Germinal center (tissue), 1 donor: ENCODE data around the gene PRM1.
A peak's percentile ranks its signal among the peaks of the same experiment; 100 is the strongest.

Experiments used
- DNase-seq: peaks from one replicate; pipeline ENCODE4 v3.0.0; 2012; ENCODE audit warnings: mixed read lengths, low spot score

PRM1 gene

GRCh38 chr16:11280616-11281522 is at the start of gene PRM1:
Gene PRM1 (minus strand): TSS chr16:11281330. CDS start chr16:11281238, 92 bp downstream.
- no peak for DNase-seq

- DNase-seq = no peak
These were observed 49.6 kb upstream of the PRM1 start for GRCh38 chr16:11330526-11331237.

GRCh38 chr16:11329891-11330290 is 48.8 kb upstream of the PRM1 start:
- DNase-seq = peak; percentile 45

- DNase-seq = peak; percentile 67
These were observed 48.0 kb upstream of the PRM1 start for GRCh38 chr16:11329071-11329491.

- peak; percentile 84 for DNase-seq
These were observed 47.3 kb upstream of the PRM1 start for GRCh38 chr16:11328172-11329070.

- DNase-seq = peak; percentile 59
These were observed 46.4 kb upstream of the PRM1 start for GRCh38 chr16:11327277-11328171.

GRCh38 chr16:11326737-11327276 is 45.7 kb upstream of the PRM1 start:
- no peak for DNase-seq

- no peak for DNase-seq
These were observed 45.1 kb upstream of the PRM1 start for GRCh38 chr16:11326084-11326736.

- peak; percentile 40 for DNase-seq
These were observed 44.4 kb upstream of the PRM1 start for GRCh38 chr16:11325404-11326083.

- DNase-seq = no peak
These were observed 42.6 kb upstream of the PRM1 start for GRCh38 chr16:11323551-11324336.

GRCh38 chr16:11322823-11323222 is 41.7 kb upstream of the PRM1 start:
- no peak for DNase-seq

- no peak for DNase-seq
These were observed 40.5 kb upstream of the PRM1 start for GRCh38 chr16:11321662-11322061.

- DNase-seq = no peak
These were observed 39.0 kb upstream of the PRM1 start for GRCh38 chr16:11320170-11320569.

GRCh38 chr16:11319529-11320146 is 38.5 kb upstream of the PRM1 start:
- DNase-seq = no peak

GRCh38 chr16:11318817-11319216 is 37.7 kb upstream of the PRM1 start:
- DNase-seq = no peak

- DNase-seq = no peak
These were observed 35.3 kb upstream of the PRM1 start for GRCh38 chr16:11316331-11317015.

GRCh38 chr16:11315510-11315909 is 34.4 kb upstream of the PRM1 start:
- DNase-seq = no peak
